Breast epithelium (tissue), 3 donors: ENCODE results near the gene MBD5.
"Not testable (repeated sequence)": the region's sequence is repeated elsewhere in the genome, so short reads cannot be mapped to it uniquely, and the experiment has no call there.

Experiments used
- CTCF ChIP-seq, 3 donors: fragments of 450-650 bp; IDR thresholded peaks; one replicate each; pipeline ENCODE4 v1.5.1; 2016 to 2017; ENCODE audit warnings: antibody characterized with exemption in 3 of 3, mild to moderate bottlenecking in 3 of 3, moderate library complexity in 3 of 3
- POLR2A ChIP-seq: fragments of 450-650 bp; IDR thresholded peaks from one replicate; pipeline ENCODE4 v1.6.1; 2016; ENCODE audit warnings: antibody characterized with exemption, mild to moderate bottlenecking, moderate library complexity
- POLR2AphosphoS5 ChIP-seq, 3 donors: sonication (generic); formaldehyde crosslinking; IDR thresholded peaks; one replicate each; pipeline ENCODE4 v1.6.1; 2017; ENCODE audit warnings: antibody characterized with exemption in 3 of 3

GRCh38 chr2:148008411-148008810, 12.5 kb upstream of the MBD5 start:
- not testable (repeated sequence) for TF ChIP-seq CTCF (IDR thresholded peaks at IDR 0.05); POLR2AphosphoS5 (IDR thresholded peaks at IDR 0.05); POLR2A
